Adipose tissue (tissue), 3 donors: Measurements from ENCODE around the gene FOLR3. TPM values are rescaled to one million over a fixed set of nuclear protein-coding genes. Genes with fewer than 3 reads are reported as not detected.
A peak's percentile ranks its signal among the peaks of the same experiment; 100 is the strongest.

Source experiments
- H3K27ac ChIP-seq: one replicate; pipeline ENCODE4 v1.5.1; 2013; ENCODE audit warnings: low read depth, low read length
- WGBS, 3 donors: extraction: QIAGEN DNeasy Blood & Tissue Kit; methylation state at CpG; one replicate each; pipeline ENCODE4 v1.1.7; 2013; 5-methylcytosine and 5-hydroxymethylcytosine counted together
- polyA plus RNA-seq, 3 donors: library from polyadenylated mRNA; stranded (reverse); fragments of 200-250 nt; gene quantifications; one replicate each; pipeline ENCODE4 v1.2.3, GENCODE V29; 2013
- donor health status: healthy with polysubstance abuse.
- donor health status: Bipolar disorder and iron deficiency.
- donor health status: healthy.

The FOLR3 gene
- polyA plus RNA-seq = 1 to 10 TPM in 2 of 3 donors, under 1 TPM in 1; 0.16 to 3.8 (median 3.2) TPM

- peak within 1 kb of the TSS; percentile 52 for H3K27ac ChIP-seq
- WGBS, 3 donors = 61 to 75% (median 65%) methylated on average over 3 to 4 of the region's 4 CpGs
Observed at GRCh38 chr11:72135473-72135872, at the start of gene FOLR3. FOLR3 (plus strand) TSS chr11:72135725; CDS start chr11:72135953, 228 bp downstream.

- no peak overlapping the region for H3K27ac ChIP-seq
Observed at GRCh38 chr11:72088076-72088808, 47.3 kb upstream of the FOLR3 start.

GRCh38 chr11:72091292-72091691, 44.2 kb upstream of the FOLR3 start:
- H3K27ac ChIP-seq = no peak overlapping the region
- 18 to 29% (median 19%) methylated on average over 4 of the region's 4 CpGs for WGBS, 3 donors

More at GRCh38 chr11:72088076-72088808, 47.3 kb upstream of the FOLR3 start:
- WGBS, 3 donors = 79 to 88% (median 86%) methylated on average over 4 of the region's 4 CpGs

- no peak overlapping the region for H3K27ac ChIP-seq
- 95 to 96% (median 95%) methylated on average over 3 of the region's 3 CpGs for WGBS, 3 donors
Observed at GRCh38 chr11:72098741-72099140, 36.8 kb upstream of the FOLR3 start.

GRCh38 chr11:72100009-72100408, 35.5 kb upstream of the FOLR3 start:
- H3K27ac ChIP-seq = no peak overlapping the region
- 75 to 96% (median 79%) methylated on average over 3 of the region's 3 CpGs for WGBS, 3 donors

- H3K27ac ChIP-seq = no peak overlapping the region
Observed at GRCh38 chr11:72100462-72100861, 35.1 kb upstream of the FOLR3 start.

GRCh38 chr11:72102162-72102561, 33.4 kb upstream of the FOLR3 start:
- peak overlapping the region; percentile 67 for H3K27ac ChIP-seq
- WGBS, 3 donors = 32 to 36% (median 35%) methylated on average over 4 of the region's 4 CpGs

More at GRCh38 chr11:72100462-72100861, 35.1 kb upstream of the FOLR3 start:
- WGBS, 3 donors = 49 to 82% (median 67%) methylated on average over 1 of the region's 1 CpG

GRCh38 chr11:72102631-72102945, 32.9 kb upstream of the FOLR3 start:
- 1 to 2% (median 1%) methylated on average over 9 of the region's 9 CpGs for WGBS, 3 donors
- H3K27ac ChIP-seq = peak overlapping the region; percentile 67

GRCh38 chr11:72102946-72103753, 32.4 kb upstream of the FOLR3 start, which contains the start of gene LAMTOR1:
LAMTOR1 (minus strand) TSS chr11:72103297; CDS start chr11:72103224, 73 bp downstream.
- 2% methylated on average over 64 of the region's 64 CpGs for WGBS, 3 donors
- H3K27ac ChIP-seq = peak within 1 kb of the TSS; percentile 71

- peak overlapping the region; percentile 71 for H3K27ac ChIP-seq
- 79 to 84% (median 81%) methylated on average over 11 of the region's 11 CpGs for WGBS, 3 donors
Observed at GRCh38 chr11:72103754-72104167, 31.8 kb upstream of the FOLR3 start.

GRCh38 chr11:72105888-72106287, 29.6 kb upstream of the FOLR3 start, which contains the start of gene TOMT:
TOMT (plus strand) TSS chr11:72105924; CDS start chr11:72105952, 28 bp downstream.
- WGBS, 3 donors = 92 to 95% (median 93%) methylated on average over 14 of the region's 14 CpGs
- no peak within 1 kb of the TSS for H3K27ac ChIP-seq

- WGBS, 3 donors = 1 to 3% (median 2%) methylated on average over 10 of the region's 10 CpGs
- peak overlapping the region; percentile 76 for H3K27ac ChIP-seq
Observed at GRCh38 chr11:72111300-72112142, 24.0 kb upstream of the FOLR3 start.

GRCh38 chr11:72112143-72112977, 23.2 kb upstream of the FOLR3 start, which contains the start of gene ANAPC15:
ANAPC15 (minus strand) TSS chr11:72112695; CDS start chr11:72111276, 1,419 bp downstream.
- WGBS, 3 donors = 0% methylated on average over 49 of the region's 49 CpGs

GRCh38 chr11:72112978-72113808, 22.3 kb upstream of the FOLR3 start:
- H3K27ac ChIP-seq = peak overlapping the region; percentile 51
- WGBS, 3 donors = 62 to 65% (median 64%) methylated on average over 9 of the region's 9 CpGs

More at GRCh38 chr11:72112143-72112977, 23.2 kb upstream of the FOLR3 start, which contains the start of gene ANAPC15:
- peak within 1 kb of the TSS; percentile 95 for H3K27ac ChIP-seq

GRCh38 chr11:72114570-72114969, 21.0 kb upstream of the FOLR3 start:
- no peak overlapping the region for H3K27ac ChIP-seq
- 92 to 98% (median 95%) methylated on average over 1 of the region's 1 CpG for WGBS, 3 donors

- 85 to 91% (median 90%) methylated on average over 6 of the region's 6 CpGs for WGBS, 3 donors
- H3K27ac ChIP-seq = no peak overlapping the region
Observed at GRCh38 chr11:72116019-72116755, 19.3 kb upstream of the FOLR3 start.
